Keratinocyte (primary cell): ENCODE results near the gene ANP32D. TPM values are rescaled to one million over a fixed set of nuclear protein-coding genes. Genes with fewer than 3 reads are reported as not detected.

ENCODE experiments used
- DNase-seq: peaks from one replicate; pipeline ENCODE4 v3.0.0-alpha.2; 2011; ENCODE audit warnings: low read depth, missing footprints, low spot score
- FAIRE-seq: peaks from 2 replicates; lab custom pipeline; 2011; peaks lifted over from hg19 to GRCh38; lab: Jason Lieb, UNC
- H2AFZ ChIP-seq: 2 replicates; pipeline ENCODE4 v1.6.0; 2012; ENCODE audit warnings: low read length, control low read depth, inconsistent platforms; ENCODE audit not compliant: control insufficient read depth
- H3K27ac ChIP-seq: 2 replicates; pipeline ENCODE4 v1.5.1; 2011; ENCODE audit warnings: low read length; ENCODE audit not compliant: control insufficient read depth, insufficient read depth
- H3K27me3 ChIP-seq: 3 replicates; pipeline ENCODE4 v1.6.0; 2011; ENCODE audit warnings: low read length; ENCODE audit not compliant: control insufficient read depth, insufficient read depth; ENCODE audit errors: extremely low read depth
- H3K36me3 ChIP-seq, 2 experiments: 2 replicates in 1 of 2; 3 replicates in 1 of 2; pipeline ENCODE4 v1.5.1; 2011; ENCODE audit warnings: low read length in 2 of 2, mild to moderate bottlenecking in 1 of 2; ENCODE audit not compliant: control insufficient read depth in 2 of 2, insufficient read depth in 2 of 2; ENCODE audit errors: extremely low read depth in 1 of 2
- H3K4me1 ChIP-seq: 3 replicates; pipeline ENCODE4 v1.5.1; 2011; ENCODE audit warnings: low read length; ENCODE audit not compliant: control insufficient read depth, insufficient read depth; ENCODE audit errors: extremely low read depth
- H3K4me2 ChIP-seq: 3 replicates; pipeline ENCODE4 v1.6.0; 2011; ENCODE audit warnings: low read depth, low read length; ENCODE audit not compliant: control insufficient read depth, insufficient read depth; ENCODE audit errors: extremely low read depth
- H3K4me3 ChIP-seq, 3 experiments: fragments of 200-600 bp in 1 of 3; sonication (generic) in 1 of 3; 2 replicates in 2 of 3; 3 replicates in 1 of 3; pipeline ENCODE4 v1.5.1; 2011 to 2016; ENCODE audit warnings: low read length in 3 of 3, mild to moderate bottlenecking in 3 of 3, control low read depth in 2 of 3, inconsistent platforms in 1 of 3, low read depth in 1 of 3, mixed read lengths in 1 of 3, mixed run types in 1 of 3, moderate library complexity in 1 of 3; ENCODE audit not compliant: control insufficient read depth in 2 of 3, insufficient read depth in 2 of 3; ENCODE audit errors: extremely low read depth in 1 of 3
- H3K79me2 ChIP-seq: 2 replicates; pipeline ENCODE4 v1.6.0; 2012; ENCODE audit warnings: low read length; ENCODE audit not compliant: control insufficient read depth, insufficient read depth
- H3K9ac ChIP-seq: 3 replicates; pipeline ENCODE4 v1.6.0; 2011; ENCODE audit warnings: low read length; ENCODE audit not compliant: control insufficient read depth, insufficient read depth; ENCODE audit errors: extremely low read depth
- H3K9me1 ChIP-seq: 3 replicates; pipeline ENCODE4 v1.6.0; 2011; ENCODE audit warnings: low read length; ENCODE audit not compliant: control insufficient read depth, insufficient read depth; ENCODE audit errors: extremely low read depth
- H3K9me3 ChIP-seq: 2 replicates; pipeline ENCODE4 v1.5.1; 2012; ENCODE audit warnings: low read depth, low read length; ENCODE audit not compliant: control insufficient read depth
- H4K20me1 ChIP-seq: 3 replicates; pipeline ENCODE4 v1.6.0; 2011; ENCODE audit warnings: low read length; ENCODE audit not compliant: control insufficient read depth, insufficient read depth; ENCODE audit errors: extremely low read depth
- CTCF ChIP-seq, 3 experiments: IDR thresholded peaks in 1 of 3; conservative IDR thresholded peaks in 1 of 3; optimal IDR thresholded peaks in 1 of 3; 2 replicates in 2 of 3; 3 replicates in 1 of 3; pipeline versions ENCODE3 to v1.5.1; 2011; ENCODE audit warnings: low read length in 3 of 3, mild to moderate bottlenecking in 3 of 3, moderate library complexity in 2 of 3, control low read depth in 1 of 3, inconsistent platforms in 1 of 3; ENCODE audit not compliant: insufficient read depth in 2 of 3; ENCODE audit errors: extremely low read depth in 1 of 3
- EZH2 ChIP-seq: IDR thresholded peaks from one replicate; pipeline ENCODE4 v1.6.1; 2012; ENCODE audit warnings: inconsistent platforms, mild to moderate bottlenecking, low read length, moderate library complexity
- dilution Hi-C: fragments of 300-500 bp; cut with MboI; formaldehyde crosslinking; loops from one replicate; pipeline ENCODE4 v1.7.0; 2020; ENCODE audit warnings: low sequenced_read_pairs; ENCODE audit not compliant: extremely low pct_ligation_motif_present
- polyA plus RNA-seq, 5 experiments: library from polyadenylated mRNA; depleted of rRNA in 3 of 5; stranded (reverse) in 3 of 5; stranded (forward) in 1 of 5; unstranded in 1 of 5; fragments of >200 nt; gene quantifications; 1 replicate in 1 of 5; 2 replicates in 3 of 5; 3 replicates in 1 of 5; pipeline versions ENCODE4 v1.2.1 to v1.2.3, GENCODE V29; 2011 to 2012; ENCODE audit warnings: missing spikeins in 2 of 5, low read depth in 1 of 5, low replicate concordance in 1 of 5

ANP32D gene
- polyA plus RNA-seq, 1 donor (not counting 4 experiments of a cell fraction or from before 2014, with no cell fraction given): not detected

GRCh38 chr12:48446161-48446776, 26.1 kb upstream of the ANP32D start:
- H3K27me3 ChIP-seq: peaks cover 4% of the 10 kb centered on the region
- no peaks in the 10 kb centered on the region for H4K20me1 ChIP-seq
- DNase-seq (no peak), FAIRE-seq (no peak)
- no peak overlapping the region for H3K4me2 ChIP-seq
- TF ChIP-seq EZH2 (no peak), CTCF (optimal IDR thresholded peaks at IDR 0.05 in 1 of 3, IDR thresholded peaks at IDR 0.05 in 1 of 3, conservative IDR thresholded peaks at IDR 0.05 in 1 of 3; ENCODE audit: extremely low read depth in 1 of 3, insufficient read depth in 2 of 3, low read length in 3 of 3) (no peak)
- dilution Hi-C loops: no loop called here
- no peaks in the 10 kb centered on the region for H3K9me3 ChIP-seq
- no peak overlapping the region for H2AFZ ChIP-seq
- no peaks in the 10 kb centered on the region for H3K36me3 ChIP-seq
- no peak overlapping the region for H3K27ac ChIP-seq
- H3K4me1 ChIP-seq: no peaks in the 10 kb centered on the region
- H3K4me3 ChIP-seq: no peak overlapping the region
- H3K79me2 ChIP-seq: no peaks in the 10 kb centered on the region
- no peaks in the 10 kb centered on the region for H3K9me1 ChIP-seq
- no peak overlapping the region for H3K9ac ChIP-seq

- peaks cover 4% of the 10 kb centered on the region for H3K27me3 ChIP-seq
- no peaks in the 10 kb centered on the region for H3K9me3 ChIP-seq
- H3K36me3 ChIP-seq: no peaks in the 10 kb centered on the region
- dilution Hi-C loops: no loop called here
- H3K9ac ChIP-seq: no peak overlapping the region
- H3K4me2 ChIP-seq: no peak overlapping the region
- no peaks in the 10 kb centered on the region for H3K9me1 ChIP-seq
- TF ChIP-seq CTCF (optimal IDR thresholded peaks at IDR 0.05 in 1 of 3, IDR thresholded peaks at IDR 0.05 in 1 of 3, conservative IDR thresholded peaks at IDR 0.05 in 1 of 3; ENCODE audit: extremely low read depth in 1 of 3, insufficient read depth in 2 of 3, low read length in 3 of 3) (no peak), EZH2 (no peak)
- H2AFZ ChIP-seq: no peak overlapping the region
- no peaks in the 10 kb centered on the region for H3K4me1 ChIP-seq
- no peaks in the 10 kb centered on the region for H4K20me1 ChIP-seq
- H3K27ac ChIP-seq: no peak overlapping the region
- DNase-seq: no peak
- H3K4me3 ChIP-seq: no peak overlapping the region
- H3K79me2 ChIP-seq: no peaks in the 10 kb centered on the region
- FAIRE-seq: no peak
Measured at GRCh38 chr12:48447755-48448154, 24.6 kb upstream of the ANP32D start.
